ENCODE data around the gene ELOB.

The ELOB gene

GRCh38 chr16:2779978-2780898 is 3.2 kb upstream of the ELOB start:
- DNase-seq, result no peak

- no peak for DNase-seq
Measured at GRCh38 chr16:2779151-2779920, 2.3 kb upstream of the ELOB start.

GRCh38 chr16:2778630-2778958 is 1.5 kb upstream of the ELOB start:
- no peak for DNase-seq

GRCh38 chr16:2777903-2778629 is 986 bp upstream of the ELOB start:
- DNase-seq, result peak; percentile 35

DNA sequence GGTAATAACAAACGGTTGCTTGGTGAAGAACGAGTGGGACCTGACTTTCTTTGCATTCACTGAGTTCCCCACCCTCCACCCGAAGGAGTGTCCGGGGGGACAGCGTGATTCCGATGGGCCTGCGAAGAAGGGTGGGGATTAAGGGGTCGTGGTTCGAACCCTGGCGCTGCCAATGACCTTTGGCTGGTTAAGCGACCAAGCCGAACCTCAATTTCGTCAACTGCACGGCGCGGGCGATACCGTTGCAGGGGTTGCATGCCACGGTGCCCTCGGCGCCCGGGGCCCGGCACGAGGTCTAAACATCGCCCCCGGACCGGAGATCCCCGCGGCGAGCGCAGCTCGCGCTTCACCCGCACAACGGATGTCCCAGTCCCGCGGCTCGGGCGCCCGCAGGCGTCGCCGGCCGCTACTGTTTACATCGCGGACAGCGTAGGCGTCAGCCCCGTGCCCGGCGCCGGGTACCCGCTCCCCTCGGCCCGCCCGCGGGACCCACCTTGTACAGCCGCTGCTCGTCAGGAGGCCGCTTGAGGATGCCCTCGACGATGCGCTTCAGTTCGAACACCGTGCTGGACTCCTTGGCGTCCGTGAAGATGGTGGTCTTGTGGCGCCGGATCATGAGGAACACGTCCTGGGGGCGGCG is 460 bp downstream of the ELOB start:
- peak; percentile 44 for DNase-seq

- DNase-seq, result no peak
Measured at GRCh38 chr16:2775765-2776499, 1.1 kb downstream of the ELOB start.

- DNase-seq, result no peak
Measured at GRCh38 chr16:2775131-2775716, 1.9 kb downstream of the ELOB start.

DNA sequence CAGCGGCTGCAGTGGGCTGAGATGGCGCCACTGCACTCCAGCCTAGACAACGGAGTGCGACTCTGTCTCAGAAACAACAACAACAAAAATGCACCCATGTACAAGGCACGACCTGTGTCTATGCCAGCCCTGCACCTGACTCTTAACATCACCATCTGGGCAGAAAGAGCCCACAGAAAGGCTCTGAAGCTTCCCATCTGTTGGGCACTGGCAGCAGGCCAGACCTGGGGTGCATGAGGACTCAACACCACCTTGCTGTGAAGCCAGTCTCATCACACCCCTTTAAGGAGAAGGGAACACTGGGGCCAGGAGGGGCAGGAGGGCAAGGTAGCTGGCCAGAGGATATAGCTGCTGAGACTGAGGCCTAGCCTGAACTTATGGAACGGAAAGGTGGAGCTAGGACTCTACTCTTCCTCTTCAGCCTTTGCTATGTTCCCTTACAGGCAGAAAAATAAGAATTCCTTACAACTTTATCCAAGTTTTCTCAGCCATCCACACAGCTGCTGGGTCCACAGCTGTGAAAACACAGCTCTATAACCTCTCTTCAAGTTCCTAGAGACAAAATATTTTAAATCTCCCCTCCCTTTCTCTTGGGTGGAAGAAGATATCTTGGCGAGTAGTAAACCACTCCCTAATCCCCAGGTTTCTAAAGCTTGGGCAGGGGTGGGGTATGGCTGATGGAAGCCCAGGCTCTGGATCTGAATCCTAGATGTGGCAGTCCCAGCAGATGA is 2.8 kb downstream of the ELOB start:
- no peak for DNase-seq

GRCh38 chr16:2773188-2773968 is 3.7 kb downstream of the ELOB start:
- no peak for DNase-seq

GRCh38 chr16:2771496-2772402 is 5.3 kb downstream of the ELOB start:
- DNase-seq, result no peak

DNA sequence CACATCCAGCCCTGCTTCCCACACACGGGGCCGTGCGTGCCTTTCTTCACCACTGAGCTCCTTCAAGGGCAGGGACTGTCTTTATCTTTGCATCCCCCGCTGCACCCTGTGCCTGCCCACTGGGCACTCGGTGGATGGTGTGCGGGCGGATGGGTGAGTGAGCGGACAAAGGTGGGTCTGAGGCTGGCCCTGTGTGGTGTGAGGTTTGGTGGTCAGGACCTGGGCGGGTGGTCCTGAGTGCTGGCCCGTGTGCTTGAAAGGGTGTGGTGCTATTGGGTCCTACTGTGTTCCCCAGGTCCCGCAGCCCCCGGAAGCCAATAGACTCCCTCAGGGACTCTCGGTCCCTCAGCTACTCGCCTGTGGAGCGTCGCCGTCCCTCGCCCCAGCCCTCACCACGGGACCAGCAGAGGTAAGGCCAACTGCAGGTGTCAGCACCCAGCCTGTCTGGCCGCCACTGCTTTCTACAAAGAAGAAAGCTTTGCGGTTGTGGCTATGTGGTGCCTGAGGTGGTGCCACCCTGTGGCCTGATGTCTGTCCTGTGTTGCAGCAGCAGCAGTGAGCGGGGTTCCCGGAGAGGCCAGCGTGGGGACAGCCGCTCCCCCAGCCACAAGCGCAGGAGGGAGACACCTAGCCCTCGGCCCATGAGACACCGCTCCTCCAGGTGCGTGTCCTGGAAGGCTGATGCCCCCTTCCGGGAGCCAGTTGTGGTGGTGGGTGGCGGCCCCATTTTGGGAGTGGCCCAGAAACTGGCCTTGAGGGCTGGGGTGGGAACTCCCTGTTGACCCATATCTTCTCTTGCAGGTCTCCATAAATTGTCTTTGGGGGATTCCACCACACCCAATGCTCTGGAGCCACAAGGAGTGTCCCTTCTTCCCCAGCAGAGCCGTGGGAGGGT is 6.8 kb downstream of the ELOB start:
- DNase-seq, result no peak

DNA sequence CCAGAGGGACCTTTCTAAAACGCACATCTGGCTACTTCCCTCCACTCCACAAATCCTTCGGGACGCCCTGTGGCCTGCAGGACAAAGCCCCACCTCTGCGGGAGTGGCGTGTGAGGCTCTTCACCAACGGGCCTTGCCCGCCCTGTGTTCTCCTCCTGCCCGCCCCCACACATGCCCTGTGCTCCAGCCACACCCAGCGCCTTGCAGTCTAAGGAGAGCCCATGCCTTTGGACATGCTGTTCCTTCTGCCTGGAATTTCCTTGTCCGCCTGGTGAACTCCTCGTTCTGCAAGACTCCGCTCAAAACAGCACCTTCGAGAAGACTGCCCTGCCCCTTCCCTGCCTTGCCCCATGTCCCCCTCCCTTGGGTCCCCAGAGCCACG is 7.4 kb downstream of the ELOB start:
- no peak for DNase-seq

DNA sequence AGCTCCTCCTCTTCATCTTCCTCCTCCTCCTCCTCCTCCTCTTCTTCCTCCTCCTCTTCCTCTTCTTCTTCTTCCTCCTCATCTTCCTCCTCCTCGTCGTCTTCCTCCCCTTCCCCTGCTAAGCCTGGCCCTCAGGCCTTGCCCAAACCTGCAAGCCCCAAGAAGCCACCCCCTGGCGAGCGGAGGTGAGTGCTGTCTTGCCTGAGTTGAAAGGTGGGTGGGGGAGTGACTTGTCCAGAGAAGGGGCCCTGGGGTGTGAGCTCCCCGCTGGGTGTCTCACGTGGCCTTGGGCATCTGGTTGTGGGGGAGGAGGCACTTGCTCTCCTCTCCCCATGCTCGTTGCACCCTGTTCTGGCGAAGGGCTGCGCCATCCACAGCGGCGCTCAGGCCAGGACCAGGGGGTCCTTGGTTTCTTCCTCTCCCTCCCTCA is 8.0 kb downstream of the ELOB start:
- no peak for DNase-seq

GRCh38 chr16:2768403-2769089 is 8.5 kb downstream of the ELOB start:
- DNase-seq, result no peak

- DNase-seq, result no peak
Measured at GRCh38 chr16:2767891-2768290, 9.2 kb downstream of the ELOB start.

DNA sequence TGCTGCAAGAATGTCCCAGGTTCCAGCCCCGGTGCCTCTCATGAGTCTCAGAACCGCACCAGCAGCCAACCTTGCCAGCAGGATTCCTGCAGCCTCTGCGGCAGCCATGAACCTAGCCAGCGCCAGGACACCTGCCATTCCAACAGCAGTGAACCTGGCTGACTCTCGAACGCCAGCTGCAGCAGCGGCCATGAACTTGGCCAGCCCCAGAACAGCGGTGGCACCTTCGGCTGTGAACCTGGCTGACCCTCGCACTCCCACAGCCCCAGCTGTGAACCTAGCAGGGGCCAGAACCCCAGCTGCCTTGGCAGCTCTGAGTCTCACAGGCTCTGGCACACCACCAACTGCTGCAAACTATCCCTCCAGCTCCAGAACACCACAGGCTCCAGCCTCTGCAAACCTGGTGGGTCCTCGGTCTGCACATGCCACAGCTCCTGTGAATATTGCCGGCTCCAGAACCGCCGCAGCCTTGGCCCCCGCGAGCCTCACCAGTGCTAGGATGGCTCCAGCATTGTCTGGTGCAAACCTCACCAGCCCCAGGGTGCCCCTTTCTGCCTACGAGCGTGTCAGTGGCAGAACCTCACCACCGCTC is 9.8 kb downstream of the ELOB start:
- no peak for DNase-seq

All from stimulated activated naive CD4-positive, alpha-beta T cell treated with Interleukin-2 at 50 U/mL for 16 hours (primary cell).